NCI-H187 (cell line): ENCODE data around the gene NEDD8.

Experiments used
- DNase-seq, 2 experiments: peaks; one replicate each; lab custom pipeline; 2025; lab: John Stamatoyannopoulos, UW

Gene NEDD8

DNA sequence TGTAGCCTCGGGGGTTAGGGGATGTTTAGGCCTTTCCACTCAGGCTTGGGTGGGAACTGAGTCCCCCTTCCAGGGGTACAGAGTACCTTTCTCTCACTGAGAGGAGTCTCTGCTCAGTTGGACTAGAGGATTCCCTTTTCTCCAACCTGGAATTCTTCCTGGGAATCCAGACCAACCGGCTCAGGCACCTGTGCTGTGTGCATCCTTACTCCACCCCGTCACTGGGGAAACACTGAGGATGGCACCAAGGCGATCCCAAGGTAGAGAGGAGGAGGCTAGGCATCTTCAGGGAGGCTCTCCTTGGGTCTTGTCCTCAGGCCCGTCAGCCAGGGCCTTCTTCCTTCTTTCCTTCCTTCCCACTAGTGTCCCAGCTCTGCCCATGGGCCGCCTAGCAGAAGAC lies 31.7 kb upstream of the NEDD8 start:
- no peak for DNase-seq

DNA sequence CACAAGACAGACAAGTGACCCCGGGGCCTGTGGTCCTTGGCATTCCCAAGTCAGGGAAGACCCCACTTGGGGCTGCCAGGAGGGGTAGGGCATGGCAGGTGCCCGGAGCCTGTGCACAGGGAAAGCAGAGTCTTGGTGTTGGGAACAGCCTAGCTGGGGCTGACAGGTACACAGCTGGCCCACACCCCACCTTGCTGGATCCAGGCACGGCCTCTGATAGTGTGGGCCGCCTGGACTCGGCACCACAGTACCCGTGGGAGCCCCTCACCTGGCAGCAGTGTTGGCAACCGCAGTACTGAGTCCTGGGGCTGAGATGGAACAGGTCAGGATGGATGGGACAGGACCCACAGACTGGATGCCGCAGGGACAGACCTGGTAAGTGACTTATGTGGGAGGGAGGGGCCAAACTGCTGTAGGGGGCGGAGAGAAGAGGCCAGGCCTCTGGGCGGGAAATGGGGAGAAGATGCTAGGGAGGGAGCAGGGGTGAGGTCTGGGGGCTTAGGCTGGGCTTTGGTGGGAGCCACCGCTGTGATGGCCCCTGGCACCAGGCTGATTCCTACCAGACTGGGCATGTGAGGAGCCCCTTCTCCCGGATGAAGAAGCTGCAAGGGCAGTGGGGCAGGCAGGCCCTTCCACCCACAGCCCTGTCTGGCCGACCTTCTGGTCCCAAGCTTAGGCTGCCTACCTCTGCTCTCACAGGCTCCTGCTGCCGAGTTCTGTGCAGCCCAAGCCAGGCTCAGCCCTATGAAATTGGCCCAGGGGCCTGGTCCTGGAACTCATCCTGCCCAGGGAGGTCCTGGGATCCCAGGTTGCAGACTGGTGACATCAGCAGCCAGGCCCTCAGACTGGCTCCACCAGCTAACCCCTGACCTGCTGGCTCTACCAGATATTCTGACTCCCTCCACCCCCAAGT lies 30.9 kb upstream of the NEDD8 start, which contains the start of gene TGM1:
Gene TGM1, minus strand, starts transcription at position 357 of the 913 bp plus-strand sequence. CDS start 825 bp downstream, outside the sequence.
- DNase-seq, result no peak

DNA sequence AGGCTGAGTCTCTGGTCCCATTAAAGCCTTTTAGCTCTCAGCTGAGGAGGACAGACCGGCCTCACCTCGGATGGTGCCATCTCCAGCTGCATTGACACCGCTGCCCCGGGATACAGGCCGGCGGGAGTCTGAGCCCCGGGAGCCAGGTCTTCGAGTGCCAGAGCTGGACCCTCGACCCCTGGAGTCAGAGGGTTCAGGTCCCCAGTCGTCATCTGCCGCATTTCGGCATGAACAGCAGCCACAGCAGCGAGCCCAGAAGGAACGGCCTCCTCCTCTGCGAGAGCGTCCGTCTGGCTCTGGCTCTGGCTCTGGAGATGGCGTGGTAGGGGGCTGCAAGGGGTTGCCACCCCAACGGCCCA lies 29.8 kb upstream of the NEDD8 start:
- DNase-seq, result no peak

DNA sequence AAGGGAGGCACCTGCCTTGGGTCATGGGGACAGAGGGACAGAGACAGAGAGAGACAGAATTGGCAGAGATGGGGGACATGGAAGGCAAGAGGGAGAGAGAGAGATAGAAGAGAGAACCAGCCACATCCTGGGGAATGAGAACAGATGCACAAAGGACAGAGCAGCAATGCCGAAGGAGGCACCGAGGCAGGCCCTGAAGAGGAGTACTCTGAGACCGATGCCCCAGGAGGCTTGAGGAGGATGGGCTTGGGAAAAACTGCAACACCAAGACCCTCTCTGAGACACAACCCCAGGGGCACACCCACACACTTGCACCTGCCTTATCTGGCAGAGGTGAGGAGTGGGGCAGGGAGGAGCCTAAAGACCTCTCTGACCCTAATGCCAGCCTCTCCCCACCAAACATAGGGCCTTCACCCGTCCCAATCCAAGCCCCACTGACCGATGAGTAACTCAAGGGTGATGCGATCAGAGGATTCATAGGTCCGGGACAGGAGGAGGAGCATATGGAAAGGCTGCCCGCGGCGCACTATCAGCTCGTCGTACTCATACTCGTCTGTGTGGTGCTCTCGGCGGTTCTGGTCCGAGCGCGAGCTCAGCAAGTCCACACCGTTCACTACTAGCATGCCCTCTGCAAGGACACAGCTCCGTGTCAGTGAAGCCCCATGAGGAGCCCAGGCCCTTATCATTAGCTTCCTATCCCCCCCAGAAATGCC lies 29.2 kb upstream of the NEDD8 start:
- no peak for DNase-seq

DNA sequence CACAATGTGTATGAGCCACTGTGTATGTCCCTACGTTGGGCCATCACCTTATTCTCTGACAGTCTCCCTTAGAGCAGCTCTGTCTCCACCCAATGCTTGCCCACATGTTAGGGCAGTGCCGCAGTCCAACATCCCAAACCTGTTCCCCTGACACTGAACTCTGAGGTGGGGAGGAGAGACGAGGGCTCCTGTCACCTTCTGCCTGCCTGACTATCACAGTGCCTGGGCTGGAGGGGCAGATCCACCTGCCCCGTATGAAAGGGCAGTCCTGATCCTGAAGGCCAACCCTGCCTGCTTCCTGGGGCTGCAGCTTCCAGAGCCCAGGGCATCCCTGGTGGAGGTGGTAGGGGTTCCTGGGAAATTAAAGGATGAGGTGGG lies 28.6 kb upstream of the NEDD8 start:
- DNase-seq, result no peak

DNA sequence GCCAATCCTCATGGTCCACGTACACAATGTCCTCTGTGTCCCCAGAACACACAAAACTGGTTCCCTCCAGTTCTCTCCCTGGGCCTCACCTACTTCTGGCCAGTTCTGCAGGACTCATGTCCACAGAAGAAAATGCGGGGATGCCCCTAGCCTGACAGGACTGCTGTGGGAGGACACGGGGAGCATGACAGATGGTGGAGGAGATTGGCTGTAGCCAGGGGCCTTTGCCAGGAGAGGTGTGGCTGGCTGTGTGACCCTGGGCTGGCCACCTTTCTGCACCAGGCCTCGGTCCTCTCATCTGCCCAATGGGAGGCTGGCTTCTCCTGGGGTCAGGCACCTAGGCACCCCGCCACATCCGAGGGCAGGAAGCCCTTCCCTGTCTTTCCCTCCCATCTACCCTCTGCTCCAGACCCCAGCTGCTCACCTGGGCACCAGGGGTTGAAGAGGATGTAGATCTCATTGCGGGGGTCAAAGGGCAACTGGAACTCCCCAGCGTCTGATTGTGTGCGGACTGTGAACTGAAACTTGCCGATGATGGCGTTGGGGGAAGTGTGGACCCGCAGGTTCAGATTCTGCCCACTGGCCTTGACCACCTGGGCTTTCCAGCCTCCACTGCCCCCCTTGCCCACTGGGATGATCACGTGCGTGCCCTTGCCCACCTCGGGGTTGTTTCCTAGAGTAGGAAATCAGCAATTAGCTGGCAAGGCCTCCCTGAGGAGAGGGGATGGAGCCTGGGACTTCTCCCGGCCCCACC lies 28.0 kb upstream of the NEDD8 start:
- DNase-seq, result no peak

DNA sequence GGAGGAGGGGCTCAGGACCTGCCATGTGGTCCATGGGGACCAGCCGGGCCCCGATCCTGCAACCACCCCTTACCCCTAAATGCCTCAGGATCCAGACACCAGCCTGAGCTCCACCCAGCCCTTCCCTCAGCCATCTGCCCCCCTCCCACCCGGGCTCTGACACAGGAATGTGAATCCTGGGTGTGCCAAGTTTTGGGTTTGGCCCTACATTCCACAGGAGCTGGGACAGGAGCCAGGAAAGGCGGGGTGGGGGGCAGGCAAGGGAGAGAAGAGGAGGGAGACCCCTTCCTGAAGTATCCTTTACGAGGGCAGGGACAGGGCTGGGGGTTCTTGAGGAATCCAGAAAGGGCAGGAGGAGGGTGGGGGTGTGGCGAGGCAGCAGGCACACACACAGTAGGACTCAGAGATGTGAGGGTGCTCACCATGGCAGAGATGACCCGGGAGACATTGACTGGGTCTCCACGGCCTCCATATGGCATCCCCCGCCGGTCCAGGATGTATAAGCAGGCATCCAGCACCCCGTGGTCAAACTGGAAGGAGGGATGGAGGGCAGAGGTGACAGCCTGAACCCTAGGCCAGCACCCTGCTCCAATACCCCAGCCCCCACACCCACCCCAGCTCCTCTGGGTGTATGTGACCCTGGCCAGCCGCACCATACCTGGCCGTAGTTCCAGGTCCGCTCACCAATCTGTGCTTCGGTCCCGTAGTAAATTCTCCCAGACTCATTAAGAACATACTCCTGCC lies 27.3 kb upstream of the NEDD8 start:
- no peak for DNase-seq

DNA sequence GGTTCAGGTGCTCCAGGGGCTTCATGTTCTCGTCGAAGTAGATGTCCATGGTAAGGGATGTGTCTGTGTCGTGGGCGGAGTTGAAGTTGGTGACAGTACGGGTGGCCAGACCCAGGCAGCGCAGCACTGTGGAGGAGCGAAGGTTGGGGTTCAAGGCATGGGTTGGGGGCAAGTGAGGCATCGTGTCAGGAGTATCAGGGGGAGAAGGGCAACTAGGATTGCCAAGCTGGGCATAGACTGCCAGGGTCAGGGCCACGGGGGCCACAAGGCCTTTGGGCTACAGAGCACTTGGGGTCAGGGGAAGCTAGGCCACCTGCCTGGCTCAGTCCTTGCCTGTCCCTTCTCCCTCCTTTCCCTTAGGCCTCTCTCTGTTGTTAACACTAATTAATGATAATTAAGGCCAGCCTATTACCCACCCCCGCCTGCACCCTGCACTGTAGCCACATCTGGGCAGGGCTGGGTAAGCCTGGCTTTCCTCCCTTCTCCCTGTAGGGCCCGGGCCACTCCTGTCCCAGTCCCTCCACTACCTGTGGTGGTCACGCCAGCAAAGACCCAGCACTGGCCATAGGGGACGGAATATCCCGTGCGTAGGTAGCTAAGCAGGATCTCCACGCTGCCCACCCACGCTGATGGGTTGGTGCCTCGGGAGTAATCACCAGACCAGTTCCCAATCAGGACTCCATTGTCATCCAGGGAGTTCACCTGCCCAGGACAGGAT lies 26.5 kb upstream of the NEDD8 start:
- DNase-seq, result no peak

DNA sequence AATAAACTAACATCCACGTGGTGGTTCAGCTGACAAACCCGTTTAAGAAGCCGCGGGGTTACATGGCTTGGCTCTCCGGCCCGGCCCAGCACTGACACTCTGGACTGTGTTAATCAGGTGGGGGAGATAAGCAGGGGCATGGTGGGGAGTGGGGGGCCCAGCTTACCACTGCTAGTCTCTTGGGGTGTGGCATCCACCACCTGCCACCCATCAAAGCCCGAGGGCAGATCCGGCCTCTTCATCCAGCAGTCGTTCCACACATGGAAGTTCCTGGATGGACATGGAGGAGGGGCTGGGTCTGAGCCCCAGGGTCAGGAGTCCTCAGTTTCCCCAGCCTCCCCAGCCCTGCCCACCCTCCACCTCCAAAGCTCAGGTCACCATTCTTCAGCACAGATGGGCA lies 26.0 kb upstream of the NEDD8 start:
- DNase-seq, result no peak

DNA sequence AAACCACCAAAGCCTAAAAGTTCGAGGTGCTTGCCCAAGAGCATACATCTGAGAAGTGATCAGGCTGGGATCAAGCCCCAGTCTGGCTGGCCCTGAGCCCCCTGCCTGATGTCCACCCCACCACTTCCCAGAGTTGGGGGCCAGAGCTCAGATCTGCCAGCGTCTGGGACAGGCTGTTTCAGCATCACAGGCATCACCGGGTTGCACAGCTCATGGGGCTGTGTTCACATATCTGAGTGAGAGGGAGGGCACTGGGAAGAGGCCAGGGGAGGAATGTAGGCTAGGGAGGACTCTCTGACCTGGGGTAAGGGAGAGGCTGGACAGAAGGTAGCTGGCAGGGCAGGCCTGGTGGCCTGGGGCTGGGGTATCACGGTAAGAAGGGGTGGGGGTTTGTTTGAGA lies 24.8 kb upstream of the NEDD8 start:
- DNase-seq, result no peak

DNA sequence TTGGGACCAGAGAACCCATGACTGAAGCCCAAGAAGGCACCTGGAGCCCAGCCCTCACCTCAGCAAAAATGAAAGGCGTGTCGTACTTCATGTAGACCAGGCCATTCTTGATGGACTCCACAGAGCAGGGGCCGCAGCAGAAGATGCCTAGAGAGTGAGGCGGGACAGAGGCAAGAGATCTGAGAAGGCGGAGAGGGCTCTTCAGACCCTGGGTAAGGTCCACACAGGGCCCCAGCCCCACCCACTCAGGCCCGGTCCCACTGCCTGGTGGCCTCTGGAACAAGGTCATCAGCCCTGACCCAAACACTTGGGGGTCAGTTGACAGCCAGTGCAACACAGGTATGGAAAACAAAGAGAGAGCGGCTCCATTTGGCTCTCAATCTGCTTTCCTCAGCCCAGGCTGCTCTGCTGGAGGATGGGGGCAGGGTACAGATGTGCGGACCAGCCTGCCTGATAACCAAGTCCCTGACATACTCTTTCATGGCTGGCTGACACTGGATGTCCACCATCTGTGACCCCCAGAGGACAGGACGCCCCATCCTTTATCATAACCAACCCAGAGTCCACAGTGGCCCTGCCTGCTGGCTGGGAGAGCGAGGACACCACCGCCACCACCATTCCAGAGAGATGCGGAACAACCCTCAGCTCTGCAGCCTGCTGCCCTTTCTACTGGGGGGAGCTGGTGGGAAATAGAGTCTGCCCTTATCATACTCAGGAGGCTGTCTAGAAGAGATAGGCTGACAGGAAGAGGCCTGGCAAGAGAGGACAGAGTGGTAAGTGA lies 24.0 kb upstream of the NEDD8 start:
- DNase-seq, result no peak

DNA sequence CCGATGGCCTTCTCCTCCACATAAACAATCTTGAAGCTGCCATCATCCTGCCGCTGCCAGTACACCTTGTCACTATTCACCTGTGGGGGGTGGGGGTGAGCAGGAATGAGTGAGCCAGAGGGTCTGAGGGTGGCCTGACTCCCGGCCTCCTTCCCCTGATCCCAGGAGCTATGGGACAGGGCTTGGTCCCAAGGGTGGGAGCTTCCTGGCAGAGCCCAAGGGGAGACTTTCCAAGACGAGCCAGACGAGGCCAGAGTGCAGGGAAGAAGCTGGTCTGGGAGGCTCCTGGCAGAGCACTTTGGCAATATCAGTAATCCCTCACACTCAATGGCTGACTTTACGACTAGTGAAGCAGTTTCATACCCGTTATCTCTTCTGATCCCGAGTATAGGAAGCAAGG lies 23.3 kb upstream of the NEDD8 start:
- no peak for DNase-seq

DNA sequence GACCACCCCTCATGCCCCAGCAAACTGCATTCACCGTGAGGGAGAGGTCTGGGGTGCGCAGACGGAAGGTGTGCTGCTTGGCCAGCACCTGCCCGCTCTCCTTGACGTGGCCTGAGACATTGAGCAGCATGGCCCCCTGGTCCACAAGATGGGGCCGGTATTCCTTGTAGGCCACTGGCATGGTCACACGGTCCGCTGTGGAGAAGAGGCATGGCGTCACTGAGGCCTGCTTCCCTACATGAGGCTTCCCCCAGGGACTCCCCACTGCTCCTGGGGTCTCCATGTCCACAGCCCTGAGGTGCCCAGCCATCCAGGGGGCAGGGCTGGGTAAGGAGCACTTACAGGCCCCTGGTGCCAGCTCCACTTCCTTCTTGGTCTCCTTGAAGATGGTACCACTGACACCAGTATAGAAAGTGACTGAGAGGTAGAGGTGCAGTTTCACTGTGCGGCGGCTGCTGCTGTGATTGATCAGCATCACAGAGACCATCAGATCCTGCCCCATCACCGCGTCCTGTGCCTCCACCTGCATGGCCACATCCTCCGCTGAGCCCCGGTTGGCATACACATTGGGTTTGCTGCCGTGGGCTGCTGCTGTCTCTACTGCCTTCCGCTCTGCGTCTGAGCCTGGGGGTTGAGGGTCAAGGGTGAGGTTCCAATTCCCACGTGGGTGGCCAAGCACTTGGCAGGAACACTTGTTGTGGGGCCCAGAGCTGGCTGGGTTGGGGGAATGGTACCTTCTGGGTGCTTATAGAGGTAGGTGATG lies 22.6 kb upstream of the NEDD8 start:
- DNase-seq, result no peak

DNA sequence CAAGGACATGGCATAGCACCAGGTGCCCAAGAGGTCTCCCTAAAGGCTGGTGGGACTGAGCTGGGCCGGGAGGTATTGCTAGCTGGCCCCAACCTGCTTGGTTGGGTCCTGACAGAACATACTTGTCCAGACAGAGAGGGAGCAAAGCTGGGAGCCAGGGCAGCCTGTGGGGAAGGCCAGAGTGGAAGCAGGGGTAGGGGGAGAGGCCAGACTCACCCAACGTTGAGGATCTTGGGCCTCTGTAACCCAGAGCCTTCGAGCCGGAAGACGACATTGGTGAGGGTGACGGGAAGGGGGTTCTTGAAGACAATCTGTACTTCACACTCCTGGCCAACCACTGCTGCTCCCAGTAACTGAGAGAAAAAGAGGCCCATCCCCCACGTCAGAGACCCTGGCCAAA lies 21.8 kb upstream of the NEDD8 start:
- DNase-seq, result no peak

DNA sequence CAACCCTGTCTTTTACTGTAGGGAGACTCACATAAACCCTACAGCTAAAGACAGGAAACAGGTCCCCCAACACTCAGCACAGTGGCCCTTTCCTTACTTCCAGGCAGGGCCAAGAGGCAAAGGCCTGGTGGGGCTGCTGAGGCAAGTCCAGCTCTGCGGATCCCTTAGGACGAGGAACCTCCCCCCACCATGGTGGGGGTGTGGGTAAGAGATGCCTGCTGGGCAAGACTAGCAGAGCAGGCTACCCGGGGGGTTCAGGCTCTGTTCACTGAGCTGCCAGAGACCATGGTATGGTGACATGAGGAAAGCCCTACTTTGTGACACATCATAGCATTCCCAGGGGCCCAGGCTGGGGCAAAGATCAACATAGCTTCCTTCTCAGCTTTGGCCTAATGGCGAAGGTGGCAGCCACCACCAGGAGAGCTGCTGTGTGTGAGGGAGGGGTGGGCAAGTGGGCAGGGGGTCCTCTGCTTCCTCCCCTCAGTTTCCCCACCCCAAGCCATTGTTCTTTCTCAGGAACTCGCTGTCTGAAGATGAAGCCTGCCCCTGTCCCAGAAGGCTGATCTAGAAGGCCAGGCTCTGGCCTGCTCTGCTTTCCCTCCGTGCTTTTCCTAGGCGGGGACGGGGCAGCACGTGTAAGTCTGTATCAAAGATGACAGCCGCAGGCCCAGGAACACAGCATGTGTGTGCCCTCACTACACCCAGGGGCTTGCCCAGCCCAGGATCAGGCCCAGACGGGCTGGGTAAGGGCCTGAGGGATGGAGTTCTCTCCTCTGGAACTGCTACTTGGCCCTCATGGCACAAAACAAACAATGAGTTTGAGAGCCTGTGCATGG lies 20.3 kb upstream of the NEDD8 start:
- DNase-seq, result no peak

DNA sequence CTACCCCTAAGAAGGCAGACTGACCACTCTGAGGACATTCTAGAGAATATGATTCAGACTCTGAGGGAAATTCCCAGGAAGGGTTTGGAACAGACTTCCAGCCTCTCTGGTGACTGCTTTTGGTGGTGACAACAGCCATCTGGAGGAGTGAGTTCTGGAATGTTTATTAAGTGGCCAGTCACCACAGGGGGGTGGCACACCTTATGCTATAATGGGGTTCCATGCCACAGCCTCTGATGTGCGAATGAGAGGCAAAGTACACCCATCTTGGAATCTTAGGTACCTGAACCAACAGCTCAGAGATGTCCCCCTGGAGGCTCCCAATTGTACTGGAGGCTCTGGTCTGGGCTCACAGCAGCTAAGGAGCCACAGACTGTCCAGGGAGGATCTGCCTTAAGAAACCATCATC lies 19.7 kb upstream of the NEDD8 start:
- no peak for DNase-seq

DNA sequence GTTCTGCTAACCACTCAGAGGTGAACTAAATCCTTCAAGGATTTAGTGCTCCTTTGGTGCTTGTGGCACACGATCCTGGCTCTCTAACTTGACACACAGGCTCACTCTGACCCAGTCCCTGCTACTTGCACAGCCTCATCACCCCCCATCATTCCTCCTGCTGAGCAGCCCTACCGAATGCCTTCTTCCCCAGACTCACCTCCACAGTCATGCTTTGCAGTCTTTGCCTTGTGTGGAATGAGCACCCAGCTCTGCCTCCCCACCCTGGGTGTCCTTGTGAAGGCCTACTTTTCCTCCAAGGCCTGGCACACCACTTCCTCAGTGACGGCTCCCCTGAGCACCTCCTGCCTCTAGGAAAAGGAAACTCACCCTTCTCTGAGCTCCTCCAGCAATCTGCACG lies 18.2 kb upstream of the NEDD8 start:
- no peak for DNase-seq

DNA sequence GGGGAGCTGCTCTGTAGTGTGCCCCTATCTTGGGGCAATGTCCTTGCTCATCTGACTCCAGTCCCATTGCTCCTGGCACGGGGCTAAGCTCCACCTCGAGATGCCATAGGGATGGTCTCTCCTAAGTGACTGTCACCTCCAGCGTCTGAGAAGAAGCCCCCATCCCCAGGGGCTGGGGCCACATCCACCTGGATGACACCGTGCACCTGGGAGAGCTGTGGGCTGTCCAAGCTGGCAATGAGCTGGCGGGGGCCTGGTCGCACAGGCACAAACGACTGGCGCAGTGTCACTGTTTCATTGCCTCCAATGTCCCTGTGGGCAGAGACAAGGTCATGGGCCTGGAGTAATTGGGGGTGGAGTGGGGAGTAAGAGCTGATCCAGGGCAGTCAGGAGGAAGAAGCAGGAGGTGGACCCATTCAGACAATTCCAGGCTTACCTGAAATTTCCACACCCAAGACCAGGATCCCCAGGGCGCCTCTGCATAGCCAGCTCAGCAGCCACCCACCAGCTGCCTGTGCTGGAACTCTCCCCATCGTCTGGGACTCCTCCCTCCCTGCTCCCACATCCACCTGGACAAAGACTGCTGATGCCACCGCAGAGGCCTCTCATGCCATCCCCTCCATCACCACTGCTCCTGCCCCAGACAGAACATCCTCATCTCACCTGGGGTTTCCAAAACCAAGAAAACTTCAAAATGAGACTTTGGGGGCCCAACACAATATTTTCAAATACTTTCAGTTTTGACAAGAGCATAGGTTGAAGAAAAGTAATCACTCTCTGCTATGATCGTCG lies 17.3 kb upstream of the NEDD8 start:
- no peak for DNase-seq
